Posterior vena cava (tissue), 2 donors: ENCODE data around the gene UBAP2L. TPM values are rescaled to one million over a fixed set of nuclear protein-coding genes. Genes with fewer than 3 reads are reported as not detected.
"Not testable (repeated sequence)": the region's sequence is repeated elsewhere in the genome, so short reads cannot be mapped to it uniquely, and the experiment has no call there.

ENCODE experiments used
- DNase-seq: peaks from one replicate; pipeline ENCODE4 v3.0.0-alpha.2; 2020; ENCODE audit warnings: low spot score
- intact Hi-C, 2 donors: fragments of 100-400 bp; cut with DNase I; formaldehyde crosslinking; loops; one replicate each; pipeline versions ENCODE4 v1.14.1 to v1.14.2; 2022 to 2023
- microRNA-seq, 2 donors: library from miRNA; unstranded; fragments of <30 nt; microRNA quantifications; one replicate each; pipeline ENCODE4 v1.2.0, GENCODE V29; 2020 to 2021; ENCODE audit warnings: borderline microRNAs expressed in 2 of 2
- total RNA-seq, 2 donors: library from RNA; stranded (reverse); fragmentation: NEBNext Ultra II Directional; extraction: Animal tissue kit (Norgen Biotek cat#: 25700); gene quantifications; one replicate each; pipeline ENCODE4 v1.2.1, GENCODE V29; 2021
- donor health status: DM: yes; HTN: yes; CAD: no.
- donor health status: DM: yes; HTN: yes; CAD: no.

Gene UBAP2L
- total RNA-seq, 2 donors from 2014 or later: 94.2 to 104 TPM

DNA sequence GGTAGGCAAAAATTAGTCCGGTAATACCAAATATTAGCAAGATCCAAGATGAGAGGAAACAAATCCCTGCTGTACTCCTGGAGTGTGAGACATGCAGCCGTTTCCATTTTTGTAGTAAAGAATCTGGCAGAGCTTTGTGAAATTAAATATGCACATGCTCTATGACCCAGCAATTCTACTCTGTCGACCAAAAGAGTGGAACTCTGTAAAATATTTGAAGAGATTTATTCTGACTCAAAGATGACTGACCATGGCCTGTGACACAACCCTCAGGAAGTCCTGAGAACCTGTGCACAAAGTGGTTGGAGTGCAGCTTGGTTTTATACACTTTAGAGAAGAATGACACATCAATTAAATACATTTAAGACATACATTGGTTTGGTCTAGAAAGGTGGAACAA lies 67.9 kb downstream of the UBAP2L start:
- peak; percentile 6 for DNase-seq
- intact Hi-C loops: no loop called here

DNA sequence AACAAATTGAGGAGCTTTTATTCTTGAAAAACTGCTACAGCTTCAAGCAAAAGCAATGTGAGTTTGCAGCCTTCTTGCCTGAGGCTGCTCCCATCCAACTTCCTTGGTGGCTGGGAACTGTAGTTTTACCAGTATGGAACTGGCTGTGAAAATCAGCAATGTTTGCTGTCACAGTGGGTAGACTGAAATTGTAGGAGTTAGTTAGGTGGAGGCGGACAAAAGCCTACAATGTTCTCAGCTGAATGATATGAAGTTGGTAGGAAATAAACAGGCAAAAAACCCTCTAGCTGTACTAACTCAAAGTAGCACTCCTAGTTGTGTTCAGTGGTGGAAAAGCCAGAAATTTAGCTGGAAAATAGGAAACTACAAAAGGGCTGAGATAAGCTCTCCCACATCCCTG lies 70.2 kb downstream of the UBAP2L start:
- intact Hi-C loops: no loop called here
- DNase-seq: no peak

- no peak for DNase-seq
- intact Hi-C loops: no loop called here
Observed at GRCh38 chr1:154295408-154296235, 74.9 kb downstream of the UBAP2L start.

- intact Hi-C loops: no loop called here
- no peak for DNase-seq
Observed at GRCh38 chr1:154301582-154301981, 80.8 kb downstream of the UBAP2L start.

GRCh38 chr1:154304664-154305337 lies 84.0 kb downstream of the UBAP2L start:
- DNase-seq: no peak
- intact Hi-C loops: no loop called here

GRCh38 chr1:154306151-154306550 lies 85.4 kb downstream of the UBAP2L start:
- intact Hi-C loops: no loop called here
- DNase-seq: no peak

- intact Hi-C loops, DNase-seq: not testable (repeated sequence)
Observed at GRCh38 chr1:154307670-154308270, 87.0 kb downstream of the UBAP2L start.

GRCh38 chr1:154309136-154309535 lies 88.4 kb downstream of the UBAP2L start:
- intact Hi-C loops, DNase-seq: not testable (repeated sequence)

DNA sequence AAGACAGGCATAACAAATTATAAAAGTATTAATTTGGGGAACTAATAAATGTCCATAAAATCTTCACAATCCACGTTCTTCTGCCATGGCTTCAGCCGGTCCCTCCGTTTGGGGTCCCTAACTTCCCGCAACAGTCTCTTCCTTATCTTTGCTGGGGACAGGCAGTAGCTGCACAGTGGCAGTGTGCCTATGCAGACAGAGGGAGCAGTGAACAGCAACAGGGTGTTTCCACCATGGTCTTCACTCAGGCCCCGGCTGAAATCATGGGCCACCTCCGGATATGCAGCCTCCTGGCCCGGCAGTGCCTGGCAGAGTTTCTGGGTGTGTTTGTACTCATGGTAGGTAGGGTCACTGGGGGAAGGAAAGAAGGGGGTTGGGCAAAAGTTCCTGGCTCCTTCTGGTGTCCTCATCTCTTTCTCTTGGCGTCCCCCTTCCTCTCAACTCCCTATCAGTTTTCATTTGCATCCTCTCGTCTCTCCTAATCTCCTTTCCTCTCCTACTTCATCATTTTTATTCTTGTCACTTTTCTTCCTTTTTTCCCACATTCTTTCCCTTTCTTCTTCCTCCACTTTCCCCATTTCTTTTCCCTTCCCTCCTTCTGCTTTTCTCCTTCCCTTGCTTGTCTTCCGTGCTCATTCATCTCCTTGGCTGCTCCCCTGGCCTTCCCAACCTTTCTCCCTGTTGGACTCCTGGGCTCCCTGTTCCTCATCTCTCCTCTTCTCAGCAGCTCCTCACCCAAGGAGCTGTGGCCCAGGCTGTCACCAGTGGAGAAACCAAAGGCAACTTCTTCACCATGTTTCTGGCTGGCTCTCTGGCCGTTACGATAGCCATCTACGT lies 91.7 kb downstream of the UBAP2L start:
- DNase-seq, intact Hi-C loops: not testable (repeated sequence)

GRCh38 chr1:154313066-154313356 lies 92.3 kb downstream of the UBAP2L start:
- no peak for DNase-seq
- intact Hi-C loops: no loop called here

DNA sequence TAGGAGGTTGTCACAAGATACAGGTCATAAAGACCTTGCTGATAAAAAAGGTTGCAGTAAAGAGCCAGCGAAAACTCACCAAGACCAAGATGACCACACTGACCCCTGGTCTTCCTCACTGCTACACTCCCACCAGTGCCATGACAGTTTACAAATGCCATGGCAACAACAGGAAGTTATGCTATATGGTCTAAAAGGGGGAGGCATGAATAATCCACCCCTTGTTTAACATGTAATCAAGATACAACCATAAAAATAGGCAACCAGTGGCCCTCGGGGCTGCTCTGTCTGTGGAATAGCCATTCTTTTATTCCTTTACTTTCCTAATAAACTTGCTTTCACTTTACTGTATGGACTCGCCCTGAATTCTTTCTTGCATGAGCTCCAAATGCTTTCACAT lies 93.5 kb downstream of the UBAP2L start:
- DNase-seq, intact Hi-C loops: not testable (repeated sequence)

- DNase-seq: no peak
- intact Hi-C loops: loop anchor here in 1 of 2 donors (5.0 kb wide), 1 partner anchor 1971 kb away; no protein-coding TSS in a partner anchor
Observed at GRCh38 chr1:154316704-154317103, 95.9 kb downstream of the UBAP2L start.

GRCh38 chr1:154318386-154318785 lies 97.6 kb downstream of the UBAP2L start:
- intact Hi-C loops: loop anchor here in 1 of 2 donors (5.0 kb wide), 1 partner anchor 1969 kb away; no protein-coding TSS in a partner anchor
- DNase-seq: no peak

Small RNA genes within 50 kb of the gene (microRNA-seq; reads per million reads assigned to microRNA genes)
- 8.4 to 9.7 reads per million in 2 donors for gene MIR190B

Other genes starting within 250 kb of the UBAP2L start
- 10 to 100 TPM; 77.5 to 78.2 TPM for gene JTB, start 243.3 kb upstream of the UBAP2L start, total RNA-seq
- 100 to 1,000 TPM; 144 to 149 TPM for gene RAB13, start 234.6 kb upstream of the UBAP2L start, total RNA-seq
- gene RPS27, start 230.2 kb upstream of the UBAP2L start, total RNA-seq: 1,000 to 10,000 TPM; 1,661 to 1,802 TPM
- under 1 TPM; 0.05 to 0.14 TPM for gene NUP210L, start 65.9 kb upstream of the UBAP2L start, total RNA-seq
- gene TPM3, start 28.9 kb upstream of the UBAP2L start, total RNA-seq: 100 to 1,000 TPM; 177 to 189 TPM
- gene CFAP141, start 14.6 kb upstream of the UBAP2L start, total RNA-seq: not detected
- 10 to 100 TPM; 63.9 to 71.6 TPM for gene HAX1, start 51.7 kb downstream of the UBAP2L start, total RNA-seq
- under 1 TPM in 1 of 2 donors, not detected in 1; 0.24 TPM for gene AQP10, start 100.1 kb downstream of the UBAP2L start, total RNA-seq
- gene ATP8B2, start 104.6 kb downstream of the UBAP2L start, total RNA-seq: 100 to 1,000 TPM; 130 to 153 TPM
- gene IL6R, start 184.4 kb downstream of the UBAP2L start, total RNA-seq: 10 to 100 TPM; 19.6 to 24.1 TPM